B cell (primary cell): ENCODE data around the gene COX20. TPM values are rescaled to one million over a fixed set of nuclear protein-coding genes. Genes with fewer than 3 reads are reported as not detected.

ENCODE experiments used
- ATAC-seq: fragments of 200-7000 bp; cut with Tn5 transposase; one replicate; pipeline ENCODE4 v1.10.0; 2021; ENCODE audit warnings: low read depth, mild to moderate bottlenecking, moderate number of reproducible peaks, moderate library complexity
- CTCF ChIA-PET: fragments of 350-600 bp; sonication (Branson Sonifier 250); formaldehyde crosslinking; loops from one replicate; lab custom pipeline; 2021; ENCODE audit warnings: antibody characterized with exemption, inconsistent platforms; lab: Charles Lee
- POLR2A ChIA-PET: fragments of 350-600 bp; sonication (Branson Sonifier 250); formaldehyde crosslinking; loops from one replicate; lab custom pipeline; 2021; ENCODE audit warnings: antibody characterized with exemption; lab: Charles Lee
- DNase-seq: peaks from one replicate; pipeline ENCODE4 v3.0.0; 2013
- H2AFZ ChIP-seq: 2 replicates; pipeline ENCODE4 v1.6.1; 2012; ENCODE audit warnings: mild to moderate bottlenecking, low read depth, low read length; ENCODE audit not compliant: insufficient read depth, poor library complexity, severe bottlenecking
- H3K27ac ChIP-seq, 2 donors: 1 replicate in 1 of 2; 2 replicates in 1 of 2; pipeline ENCODE4 v1.5.1; 2012 to 2013; ENCODE audit warnings: low read length in 2 of 2, mild to moderate bottlenecking in 2 of 2, moderate library complexity in 1 of 2
- H3K27me3 ChIP-seq, 4 experiments: fragments of 200-600 bp in 1 of 4; sonication (generic) in 1 of 4; replicated peaks in 1 of 4; 1 replicate in 2 of 4; 2 replicates in 2 of 4; pipeline versions ENCODE4 v1.6.1 to v1.7.0; 2013 to 2016; ENCODE audit warnings: low read length in 3 of 4, mild to moderate bottlenecking in 2 of 4, mixed read lengths in 1 of 4, moderate library complexity in 1 of 4; ENCODE audit not compliant: insufficient read depth in 4 of 4, control insufficient read depth in 3 of 4; ENCODE audit errors: control extremely low read depth in 1 of 4
- H3K36me3 ChIP-seq, 2 experiments: replicated peaks in 1 of 2; 1 replicate in 1 of 2; 2 replicates in 1 of 2; pipeline versions ENCODE4 v1.6.1 to v1.7.1; 2013; ENCODE audit warnings: low read length in 1 of 2; ENCODE audit not compliant: insufficient read depth in 2 of 2, control insufficient read depth in 1 of 2; ENCODE audit errors: control extremely low read depth in 1 of 2, extremely low read depth in 1 of 2
- H3K4me1 ChIP-seq, 2 donors: fragments of 200-600 bp in 1 of 2; sonication (generic) in 1 of 2; 1 replicate in 1 of 2; 2 replicates in 1 of 2; pipeline versions ENCODE4 v1.5.1 to v1.6.1; 2013 to 2017; ENCODE audit warnings: low read length in 2 of 2; ENCODE audit not compliant: control insufficient read depth in 2 of 2, insufficient read depth in 2 of 2
- H3K4me2 ChIP-seq: replicated peaks from 2 replicates; pipeline ENCODE3; 2012; ENCODE audit warnings: mild to moderate bottlenecking, low read depth, low read length; ENCODE audit not compliant: poor library complexity, severe bottlenecking
- H3K4me3 ChIP-seq, 5 experiments: fragments of 200-600 bp in 1 of 5; sonication (generic) in 1 of 5; 1 replicate in 3 of 5; 2 replicates in 2 of 5; pipeline versions ENCODE4 v1.5.1 to v1.7.0; 2011 to 2016; ENCODE audit warnings: low read length in 4 of 5, mild to moderate bottlenecking in 4 of 5, low read depth in 2 of 5, control low read depth in 1 of 5, moderate library complexity in 1 of 5; ENCODE audit not compliant: insufficient read depth in 1 of 5; ENCODE audit errors: control extremely low read depth in 1 of 5, extremely low read depth in 1 of 5
- H3K79me2 ChIP-seq: fragments of 200-600 bp; sonication (generic); one replicate; pipeline ENCODE4 v1.6.0; 2016; ENCODE audit warnings: low read length; ENCODE audit not compliant: control insufficient read depth, insufficient read depth
- H3K9ac ChIP-seq: fragments of 200-600 bp; sonication (generic); 2 replicates; pipeline ENCODE4 v1.6.1; 2017; ENCODE audit warnings: mild to moderate bottlenecking, low read length, moderate library complexity
- H3K9me3 ChIP-seq, 3 donors: one replicate each; pipeline versions ENCODE4 v1.6.1 to v1.7.1; 2013; ENCODE audit warnings: low read length in 2 of 3; ENCODE audit not compliant: control insufficient read depth in 2 of 3, insufficient read depth in 1 of 3; ENCODE audit errors: control extremely low read depth in 1 of 3
- H4K20me1 ChIP-seq: 2 replicates; pipeline ENCODE4 v1.6.0; 2012; ENCODE audit warnings: mild to moderate bottlenecking, low read length; ENCODE audit not compliant: insufficient read depth, control insufficient read depth, poor library complexity, severe bottlenecking
- H3K27ac Mint-ChIP-seq: one replicate; pipeline ENCODE4 v1.8.0; 2021; ENCODE audit warnings: mixed read lengths
- H3K27me3 Mint-ChIP-seq: one replicate; pipeline ENCODE4 v1.8.0; 2021; ENCODE audit warnings: mixed read lengths
- H3K4me1 Mint-ChIP-seq: one replicate; pipeline ENCODE4 v1.8.0; 2021; ENCODE audit warnings: mixed read lengths
- H3K4me3 Mint-ChIP-seq: one replicate; pipeline ENCODE4 v1.8.0; 2021; ENCODE audit warnings: mixed read lengths
- H3K9me3 Mint-ChIP-seq: one replicate; pipeline ENCODE4 v1.8.0; 2022; ENCODE audit warnings: mixed read lengths; ENCODE audit not compliant: insufficient read depth
- CTCF ChIP-seq: fragments of 200-600 bp; IDR thresholded peaks from one replicate; pipeline ENCODE4 v1.8.0; 2022; ENCODE audit warnings: antibody characterized with exemption, mild to moderate bottlenecking
- EZH2 ChIP-seq: IDR thresholded peaks from 2 replicates; pipeline ENCODE4 v1.6.1; 2012; ENCODE audit warnings: borderline replicate concordance, low read depth, mild to moderate bottlenecking, moderate library complexity, low read length; ENCODE audit not compliant: insufficient read depth, poor library complexity, severe bottlenecking
- WGBS: methylation state at CpG from one replicate; pipeline ENCODE4 v1.1.5; 2013; ENCODE audit warnings: missing lambda C conversion rate; ENCODE audit not compliant: insufficient coverage; 5-methylcytosine and 5-hydroxymethylcytosine counted together
- intact Hi-C: fragments of 100-400 bp; cut with micrococcal nuclease; formaldehyde crosslinking; loops from one replicate; pipeline ENCODE4 v1.10.0; 2022
- polyA plus RNA-seq: library from polyadenylated mRNA; depleted of rRNA; stranded (reverse); fragments of >200 nt; gene quantifications from 2 replicates; pipeline ENCODE4 v1.2.3, GENCODE V29; 2012
- total RNA-seq, 2 donors: library from RNA; stranded (reverse); fragments of 120-200 nt in 1 of 2; gene quantifications; 1 replicate in 1 of 2; 2 replicates in 1 of 2; pipeline versions ENCODE4 v1.2.3 to v1.2.4, GENCODE V29; 2013 to 2022

Gene COX20
- total and polyA plus RNA-seq, 2 donors (not counting 1 experiment from before 2014, with no cell fraction given) = 24.7 to 35.7 TPM

DNA sequence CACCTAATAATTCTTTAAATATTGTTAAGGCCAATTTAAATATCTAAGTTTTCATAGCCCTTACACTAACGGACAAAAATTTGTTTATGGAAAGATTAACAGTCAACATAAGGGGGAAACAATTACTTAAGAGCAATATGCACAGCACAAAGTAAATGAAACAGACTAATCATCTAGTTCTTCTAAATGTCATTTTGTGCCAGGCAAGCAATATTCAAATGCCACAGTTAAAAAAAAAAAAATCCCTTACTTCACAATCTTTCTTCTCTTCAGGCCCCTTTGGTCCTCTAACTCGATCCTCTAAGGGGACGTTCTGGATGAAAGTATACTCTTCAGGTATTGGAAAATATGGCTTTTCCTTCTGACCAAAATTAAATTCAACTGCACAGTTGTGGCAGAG is 22.3 kb downstream of the COX20 start:
- TF ChIP-seq EZH2 (no peak), CTCF (no peak)
- no peak overlapping the region for H3K27ac ChIP-seq
- H2AFZ ChIP-seq = no peak overlapping the region
- no peak overlapping the region for H3K4me3 ChIP-seq
- H3K36me3 ChIP-seq = peaks cover 9 to 84% of the 10 kb centered on the region in 2 experiments
- no peaks in the 10 kb centered on the region for H3K27me3 Mint-ChIP-seq
- WGBS = no CpG with 5 or more reads among the region's 3 CpGs
- CTCF ChIA-PET = interaction anchor here (1.0 to 1.9 kb wide), 2 partner anchors 11 to 185 kb away, joined by 4 to 9 read pairs; no protein-coding TSS in a partner anchor
- H4K20me1 ChIP-seq = peaks cover 55% of the 10 kb centered on the region
- H3K4me2 ChIP-seq = no peak overlapping the region
- H3K4me1 Mint-ChIP-seq = peaks cover 73% of the 10 kb centered on the region
- intact Hi-C loops = no loop called here
- no peak overlapping the region for H3K4me3 Mint-ChIP-seq
- POLR2A ChIA-PET = interaction anchor here (0.9 to 1.0 kb wide), 2 partner anchors 22 to 113 kb away, joined by 4 read pairs; no protein-coding TSS in a partner anchor
- no peaks in the 10 kb centered on the region for H3K27me3 ChIP-seq
- no peak for DNase-seq
- no peak for ATAC-seq
- no peaks in the 10 kb centered on the region for H3K9me3 Mint-ChIP-seq
- peaks cover 89% of the 10 kb centered on the region for H3K79me2 ChIP-seq
- no peak overlapping the region for H3K9ac ChIP-seq
- H3K27ac Mint-ChIP-seq = no peak overlapping the region
- peaks cover 43 to 56% of the 10 kb centered on the region in 2 donors for H3K4me1 ChIP-seq
- no peaks in the 10 kb centered on the region for H3K9me3 ChIP-seq

DNA sequence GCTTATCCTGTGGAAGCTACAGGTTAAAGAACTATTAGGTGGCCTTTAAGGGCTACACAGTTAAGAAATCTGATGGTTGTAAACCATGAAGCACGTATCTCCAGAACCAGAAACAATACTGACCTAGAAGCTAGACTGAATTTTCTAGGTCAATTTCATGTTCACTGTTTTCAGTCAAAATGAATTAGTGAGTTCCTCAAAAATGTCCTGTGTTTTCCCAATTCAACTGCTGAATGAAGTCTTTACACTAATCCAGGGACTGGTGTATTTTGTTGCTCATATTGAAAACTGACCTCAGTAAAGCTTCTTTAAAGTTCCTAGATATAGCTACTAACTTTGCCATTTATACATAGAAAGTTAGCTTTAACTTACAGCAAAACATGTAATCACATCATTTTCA is 22.9 kb downstream of the COX20 start:
- CTCF ChIA-PET = interaction anchor here (1.2 to 2.0 kb wide), 3 partner anchors 11 to 184 kb away, joined by 5 to 15 read pairs (median 9); no protein-coding TSS in a partner anchor
- H3K4me2 ChIP-seq = no peak overlapping the region
- no peaks in the 10 kb centered on the region for H3K27me3 ChIP-seq
- H3K4me3 ChIP-seq = no peak overlapping the region
- ATAC-seq (no peak), DNase-seq (no peak)
- Mint-ChIP-seq H3K4me3 (no peak overlapping the region), H3K4me1 (peaks cover 73% of the 10 kb centered on the region), H3K9me3 (no peaks in the 10 kb centered on the region), H3K27me3 (no peaks in the 10 kb centered on the region), H3K27ac (no peak overlapping the region)
- H3K9ac ChIP-seq = no peak overlapping the region
- no peak for TF ChIP-seq CTCF
- TF ChIP-seq EZH2 = no peak
- H3K4me1 ChIP-seq = peaks cover 43 to 54% of the 10 kb centered on the region in 2 donors
- H3K9me3 ChIP-seq = no peaks in the 10 kb centered on the region
- H3K27ac ChIP-seq = no peak overlapping the region
- 100% methylated on average over 1 of the region's 1 CpG for WGBS
- H3K79me2 ChIP-seq = peaks cover 84% of the 10 kb centered on the region
- peaks cover 9 to 78% of the 10 kb centered on the region in 2 experiments for H3K36me3 ChIP-seq
- POLR2A ChIA-PET = interaction anchor here (0.5 to 1.0 kb wide), 2 partner anchors 22 to 112 kb away, joined by 4 read pairs; no protein-coding TSS in a partner anchor
- peaks cover 52% of the 10 kb centered on the region for H4K20me1 ChIP-seq
- intact Hi-C loops = no loop called here
- H2AFZ ChIP-seq = no peak overlapping the region
